Measurements from ENCODE around the gene ASIC2.

GRCh38 chr17:33090806-33091205, 202.3 kb downstream of the ASIC2 start:
- TF ChIP-seq CTCF (IDR thresholded peaks at IDR 0.05) (no peak), POLR2A (IDR thresholded peaks at IDR 0.05) (no peak)
